Measurements from ENCODE around the gene ZNF154.

GRCh38 chr19:57672466-57672865 lies 36.5 kb downstream of the ZNF154 start:
- TF ChIP-seq EZH2 (IDR thresholded peaks at IDR 0.05) (no peak), POLR2AphosphoS5 (IDR thresholded peaks at IDR 0.05; ENCODE audit: borderline replicate concordance, low read depth, low read length) (no peak)
